Neural cell (in vitro differentiated cells): Measurements from ENCODE around the gene MMP7. TPM values are rescaled to one million over a fixed set of nuclear protein-coding genes. Genes with fewer than 3 reads are reported as not detected.

Source experiments
- H2AFZ ChIP-seq: fragments of 200-600, 300-800 bp; sonication (generic), shearing (Covaris generic); 2 replicates; pipeline ENCODE4 v1.6.0; 2014; ENCODE audit warnings: low read depth, mild to moderate bottlenecking, antibody characterized with exemption, low read length, moderate library complexity
- H3F3A ChIP-seq: fragments of 200-600 bp; shearing (Covaris generic); 2 replicates; pipeline ENCODE4 v1.6.1; 2016; ENCODE audit warnings: mild to moderate bottlenecking, moderate library complexity, mixed read lengths, antibody characterized with exemption, low read length; ENCODE audit not compliant: insufficient read depth, poor library complexity, severe bottlenecking
- H3K27ac ChIP-seq: fragments of 200-600, 300-800 bp; sonication (generic), shearing (Covaris generic); 2 replicates; pipeline ENCODE4 v1.5.1; 2014; ENCODE audit warnings: mild to moderate bottlenecking, low read length, moderate library complexity
- H3K27me3 ChIP-seq: fragments of 300-800, 200-600 bp; sonication (generic), shearing (Covaris generic); 2 replicates; pipeline ENCODE4 v1.6.0; 2014; ENCODE audit warnings: mild to moderate bottlenecking, low read depth, low read length, moderate library complexity; ENCODE audit not compliant: insufficient read depth
- H3K36me3 ChIP-seq: fragments of 300-800, 200-600 bp; sonication (generic), shearing (Covaris generic); 2 replicates; pipeline ENCODE4 v1.5.1; 2014; ENCODE audit warnings: mild to moderate bottlenecking, antibody characterized with exemption, low read length, moderate library complexity; ENCODE audit not compliant: insufficient read depth
- H3K4me2 ChIP-seq: fragments of 300-800, 200-600 bp; sonication (generic), shearing (Covaris generic); 2 replicates; pipeline ENCODE4 v1.6.0; 2014; ENCODE audit warnings: mild to moderate bottlenecking, low read length
- H3K4me3 ChIP-seq: fragments of 300-800, 200-600 bp; sonication (generic), shearing (Covaris generic); 2 replicates; pipeline ENCODE4 v1.5.1; 2014; ENCODE audit warnings: mild to moderate bottlenecking, low read length, moderate library complexity
- H3K79me2 ChIP-seq: fragments of 200-600 bp; shearing (Covaris generic); replicated peaks from 2 replicates; pipeline ENCODE4 v1.6.0; 2014; ENCODE audit warnings: mild to moderate bottlenecking, low read length, moderate library complexity; ENCODE audit not compliant: insufficient read depth
- H3K9ac ChIP-seq: fragments of 300-800, 200-600 bp; sonication (generic), shearing (Covaris generic); 2 replicates; pipeline ENCODE4 v1.6.1; 2016; ENCODE audit warnings: mild to moderate bottlenecking, low read length, mixed read lengths
- H3K9me2 ChIP-seq: fragments of 200-600 bp; shearing (Covaris generic); 2 replicates; pipeline ENCODE4 v1.6.1; 2016; ENCODE audit warnings: mild to moderate bottlenecking, low read length, mixed read lengths; ENCODE audit not compliant: insufficient read depth
- H3K9me3 ChIP-seq: fragments of 200-600, 300-800 bp; sonication (generic), shearing (Covaris generic); 2 replicates; pipeline ENCODE4 v1.6.1; 2016; ENCODE audit warnings: mild to moderate bottlenecking, mixed run types, low read length, moderate library complexity, mixed read lengths
- H4K20me1 ChIP-seq: fragments of 200-600 bp; shearing (Covaris generic); 2 replicates; pipeline ENCODE4 v1.6.1; 2016; ENCODE audit warnings: mild to moderate bottlenecking, mixed run types; ENCODE audit not compliant: insufficient read depth
- EP300 ChIP-seq: fragments of 450-650 bp; conservative IDR thresholded peaks from 2 replicates; pipeline ENCODE4 v1.6.1; 2014; ENCODE audit warnings: antibody characterized with exemption, mild to moderate bottlenecking, moderate library complexity; ENCODE audit not compliant: poor library complexity, severe bottlenecking
- EZH2 ChIP-seq: fragments of 200-600, 300-800 bp; shearing (Covaris generic), sonication (generic); IDR thresholded peaks from 2 replicates; pipeline ENCODE4 v1.6.1; 2014; ENCODE audit warnings: antibody characterized with exemption, low read length, borderline replicate concordance, mild to moderate bottlenecking; ENCODE audit not compliant: insufficient read depth, poor library complexity, severe bottlenecking
- MXI1 ChIP-seq: fragments of 450-650 bp; conservative IDR thresholded peaks from 2 replicates; pipeline ENCODE4 v1.6.1; 2014; ENCODE audit warnings: antibody characterized with exemption, mild to moderate bottlenecking; ENCODE audit not compliant: poor library complexity, severe bottlenecking
- POLR2AphosphoS5 ChIP-seq: IDR thresholded peaks from 2 replicates; pipeline ENCODE4 v1.6.1; 2012
- RAD21 ChIP-seq: fragments of 450-650 bp; conservative IDR thresholded peaks from 2 replicates; pipeline ENCODE4 v1.6.1; 2014; ENCODE audit warnings: antibody characterized with exemption, mild to moderate bottlenecking, moderate library complexity
- REST ChIP-seq: IDR thresholded peaks from 2 replicates; pipeline ENCODE4 v1.6.1; 2012; ENCODE audit warnings: borderline replicate concordance
- SMC3 ChIP-seq: fragments of 450-650 bp; conservative IDR thresholded peaks from 2 replicates; pipeline ENCODE4 v1.6.1; 2014; ENCODE audit warnings: antibody characterized with exemption, mild to moderate bottlenecking, moderate library complexity; ENCODE audit not compliant: poor library complexity
- TAF1 ChIP-seq: IDR thresholded peaks from 2 replicates; pipeline ENCODE4 v1.6.1; 2012; ENCODE audit warnings: low read depth
- polyA plus RNA-seq: library from polyadenylated mRNA; depleted of rRNA; stranded (reverse); fragments of >200 nt; gene quantifications from 2 replicates; pipeline ENCODE4 v1.2.3, GENCODE V29; 2014
- TF ChIP-seq, protein P1 (sequence below): fragments of 450-650 bp; IDR thresholded peaks from 2 replicates; pipeline ENCODE4 v1.5.1; 2014; ENCODE audit warnings: antibody characterized with exemption, mild to moderate bottlenecking, moderate library complexity; ENCODE audit not compliant: poor library complexity, severe bottlenecking

Gene MMP7
- polyA plus RNA-seq, 1 donor from 2014 or later: not detected

DNA sequence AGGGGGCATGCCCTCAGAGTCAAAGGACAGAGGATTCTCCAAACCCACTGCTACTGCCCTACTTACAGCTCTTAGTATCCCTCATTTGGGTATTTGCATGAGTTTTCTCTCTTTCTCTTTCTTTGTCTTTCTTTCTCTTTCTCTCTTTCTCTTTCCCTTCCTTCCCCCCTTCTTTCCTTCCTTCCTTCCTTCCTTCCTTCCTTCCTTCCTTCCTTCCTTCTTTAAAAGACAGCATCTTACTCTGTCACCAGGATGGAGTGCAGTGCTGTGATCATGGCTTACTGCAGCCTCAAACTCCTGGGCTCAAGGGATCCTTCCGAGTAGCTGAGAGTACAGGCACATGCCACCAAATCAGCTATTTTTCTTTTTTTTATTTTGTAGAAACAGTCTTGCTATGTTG, 14.0 kb upstream of the MMP7 start:
- H3K4me2 ChIP-seq: no peak overlapping the region
- H4K20me1 ChIP-seq: no peaks in the 10 kb centered on the region
- H3K9me3 ChIP-seq: no peaks in the 10 kb centered on the region
- no peaks in the 10 kb centered on the region for H3K9me2 ChIP-seq
- H2AFZ ChIP-seq: no peak overlapping the region
- no peaks in the 10 kb centered on the region for H3K79me2 ChIP-seq
- H3K27me3 ChIP-seq: no peaks in the 10 kb centered on the region
- TF ChIP-seq, protein P1, sequence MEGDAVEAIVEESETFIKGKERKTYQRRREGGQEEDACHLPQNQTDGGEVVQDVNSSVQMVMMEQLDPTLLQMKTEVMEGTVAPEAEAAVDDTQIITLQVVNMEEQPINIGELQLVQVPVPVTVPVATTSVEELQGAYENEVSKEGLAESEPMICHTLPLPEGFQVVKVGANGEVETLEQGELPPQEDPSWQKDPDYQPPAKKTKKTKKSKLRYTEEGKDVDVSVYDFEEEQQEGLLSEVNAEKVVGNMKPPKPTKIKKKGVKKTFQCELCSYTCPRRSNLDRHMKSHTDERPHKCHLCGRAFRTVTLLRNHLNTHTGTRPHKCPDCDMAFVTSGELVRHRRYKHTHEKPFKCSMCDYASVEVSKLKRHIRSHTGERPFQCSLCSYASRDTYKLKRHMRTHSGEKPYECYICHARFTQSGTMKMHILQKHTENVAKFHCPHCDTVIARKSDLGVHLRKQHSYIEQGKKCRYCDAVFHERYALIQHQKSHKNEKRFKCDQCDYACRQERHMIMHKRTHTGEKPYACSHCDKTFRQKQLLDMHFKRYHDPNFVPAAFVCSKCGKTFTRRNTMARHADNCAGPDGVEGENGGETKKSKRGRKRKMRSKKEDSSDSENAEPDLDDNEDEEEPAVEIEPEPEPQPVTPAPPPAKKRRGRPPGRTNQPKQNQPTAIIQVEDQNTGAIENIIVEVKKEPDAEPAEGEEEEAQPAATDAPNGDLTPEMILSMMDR: no peak
- TF ChIP-seq EZH2 (no peak), MXI1 (no peak), SMC3 (no peak), REST (no peak), EP300 (no peak), TAF1 (no peak), POLR2AphosphoS5 (no peak)
- H3K36me3 ChIP-seq: no peaks in the 10 kb centered on the region
- no peaks in the 10 kb centered on the region for H3F3A ChIP-seq
- H3K9ac ChIP-seq: no peak overlapping the region
- H3K4me3 ChIP-seq: no peak overlapping the region
- H3K27ac ChIP-seq: no peak overlapping the region

GRCh38 chr11:102539567-102539966, 9.0 kb upstream of the MMP7 start:
- Histone ChIP-seq H3K79me2 (no peaks in the 10 kb centered on the region), H4K20me1 (no peaks in the 10 kb centered on the region), H3K4me3 (no peak overlapping the region), H3F3A (no peaks in the 10 kb centered on the region), H3K27ac (no peak overlapping the region), H2AFZ (no peak overlapping the region), H3K27me3 (no peaks in the 10 kb centered on the region), H3K9ac (no peak overlapping the region), H3K9me2 (no peaks in the 10 kb centered on the region), H3K36me3 (no peaks in the 10 kb centered on the region), H3K4me2 (no peak overlapping the region), H3K9me3 (no peaks in the 10 kb centered on the region)
- TF ChIP-seq POLR2AphosphoS5 (no peak), RAD21 (no peak), TAF1 (no peak), MXI1 (no peak), SMC3 (no peak), EZH2 (no peak), EP300 (no peak)
- TF ChIP-seq, protein P1: no peak
